ENCODE data around the gene CYP24A1.
A peak's percentile ranks its signal among the peaks of the same experiment; 100 is the strongest.

CYP24A1 gene

DNA sequence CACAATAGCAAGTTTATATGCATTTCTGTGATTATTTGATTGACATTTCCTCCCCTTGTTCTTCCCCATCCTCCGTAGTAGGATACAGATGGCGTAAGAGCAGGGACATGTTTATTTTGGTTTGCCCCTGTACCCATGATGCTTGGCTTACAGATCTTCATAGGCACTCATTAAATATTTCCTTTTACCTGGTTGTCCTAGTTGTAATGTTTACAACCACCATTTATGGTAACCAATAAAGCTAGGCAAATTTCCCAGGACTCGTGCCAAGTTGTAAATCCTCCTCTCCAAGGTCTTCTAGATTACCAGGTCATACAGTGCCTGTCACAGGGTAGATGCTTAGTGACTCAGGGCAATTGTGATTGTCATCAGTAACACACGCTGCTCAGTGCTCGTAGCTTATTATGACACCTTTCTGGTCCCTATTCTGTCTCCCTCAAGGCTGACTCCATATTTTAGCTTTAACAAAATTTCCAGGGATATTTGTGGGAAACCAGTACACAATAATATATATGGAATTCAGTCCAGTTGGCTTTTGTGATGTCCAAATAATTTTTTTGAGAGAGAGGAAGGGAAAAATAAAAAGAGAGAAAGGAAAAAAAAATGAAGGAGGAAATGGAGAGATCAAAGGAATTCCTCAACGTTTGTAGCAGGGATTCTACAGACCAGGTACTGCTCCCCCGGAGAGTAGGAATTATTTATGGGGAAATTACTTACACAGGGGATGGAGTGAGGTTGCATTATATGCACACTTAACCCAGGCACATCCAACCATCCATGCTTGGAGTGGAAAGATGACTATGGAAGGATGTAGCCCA is 24.6 kb downstream of the CYP24A1 start:
- H3K27ac ChIP-seq = peak overlapping the region; percentile 40; the same call in 1 of the 2 replicates

DNA sequence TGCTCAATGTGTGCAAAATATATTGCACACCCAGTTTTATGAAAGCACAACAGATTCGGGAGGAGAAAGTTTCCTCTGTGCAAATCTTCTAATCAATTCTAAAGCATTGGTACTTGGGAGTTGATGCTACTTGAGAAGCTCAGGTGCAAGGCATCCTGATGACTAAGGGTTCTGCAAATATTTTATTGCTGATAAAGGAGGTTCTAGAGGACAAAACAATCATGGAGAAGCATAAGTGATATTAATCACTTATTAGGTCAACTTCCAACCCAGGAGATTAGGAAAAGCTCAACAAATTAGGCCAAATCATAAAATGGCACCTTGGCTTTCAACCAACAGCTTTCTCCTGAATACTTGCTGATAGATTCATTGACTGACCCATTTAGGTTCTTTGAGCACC is 27.1 kb downstream of the CYP24A1 start:
- no peak overlapping the region for H3K27ac ChIP-seq
- TF ChIP-seq, protein P1, sequence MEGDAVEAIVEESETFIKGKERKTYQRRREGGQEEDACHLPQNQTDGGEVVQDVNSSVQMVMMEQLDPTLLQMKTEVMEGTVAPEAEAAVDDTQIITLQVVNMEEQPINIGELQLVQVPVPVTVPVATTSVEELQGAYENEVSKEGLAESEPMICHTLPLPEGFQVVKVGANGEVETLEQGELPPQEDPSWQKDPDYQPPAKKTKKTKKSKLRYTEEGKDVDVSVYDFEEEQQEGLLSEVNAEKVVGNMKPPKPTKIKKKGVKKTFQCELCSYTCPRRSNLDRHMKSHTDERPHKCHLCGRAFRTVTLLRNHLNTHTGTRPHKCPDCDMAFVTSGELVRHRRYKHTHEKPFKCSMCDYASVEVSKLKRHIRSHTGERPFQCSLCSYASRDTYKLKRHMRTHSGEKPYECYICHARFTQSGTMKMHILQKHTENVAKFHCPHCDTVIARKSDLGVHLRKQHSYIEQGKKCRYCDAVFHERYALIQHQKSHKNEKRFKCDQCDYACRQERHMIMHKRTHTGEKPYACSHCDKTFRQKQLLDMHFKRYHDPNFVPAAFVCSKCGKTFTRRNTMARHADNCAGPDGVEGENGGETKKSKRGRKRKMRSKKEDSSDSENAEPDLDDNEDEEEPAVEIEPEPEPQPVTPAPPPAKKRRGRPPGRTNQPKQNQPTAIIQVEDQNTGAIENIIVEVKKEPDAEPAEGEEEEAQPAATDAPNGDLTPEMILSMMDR (IDR thresholded peaks at IDR 0.05) = no peak
- no peak for TF ChIP-seq ZFX (IDR thresholded peaks at IDR 0.05; ENCODE audit: borderline replicate concordance)

More for the DNA sequence above, 24.6 kb downstream of the CYP24A1 start:
- TF ChIP-seq, protein P1 (IDR thresholded peaks at IDR 0.05) = no peak
- no peak for TF ChIP-seq ZFX (IDR thresholded peaks at IDR 0.05; ENCODE audit: borderline replicate concordance)

DNA sequence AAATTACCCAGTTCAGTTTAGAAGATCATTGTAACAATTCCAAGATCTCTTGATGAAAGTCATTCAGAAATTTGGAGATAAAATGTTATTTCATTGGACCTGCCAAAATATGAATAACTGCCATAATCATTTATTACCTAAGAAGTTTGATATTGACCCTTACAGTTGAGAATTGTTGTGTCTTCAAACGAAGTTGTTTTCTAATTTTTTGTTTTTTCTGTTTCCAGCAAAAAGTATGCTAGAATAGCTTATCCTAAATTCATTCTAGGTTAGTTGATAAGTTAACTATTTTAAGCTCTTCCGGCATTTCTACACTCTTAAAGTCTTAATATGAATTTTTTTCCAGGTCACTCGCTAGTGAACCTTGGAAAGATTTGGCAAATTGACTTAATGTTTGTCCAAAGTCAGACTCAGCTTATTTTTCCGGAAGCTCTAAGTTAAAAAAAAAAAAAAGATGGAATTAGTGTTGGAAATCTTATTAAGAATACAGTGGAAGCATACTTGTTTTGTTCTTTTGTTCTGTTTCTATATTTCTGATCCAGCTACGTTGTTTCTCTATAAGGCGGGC is 28.9 kb downstream of the CYP24A1 start:
- H3K27ac ChIP-seq = no peak overlapping the region
- no peak for TF ChIP-seq ZFX (IDR thresholded peaks at IDR 0.05; ENCODE audit: borderline replicate concordance)

DNA sequence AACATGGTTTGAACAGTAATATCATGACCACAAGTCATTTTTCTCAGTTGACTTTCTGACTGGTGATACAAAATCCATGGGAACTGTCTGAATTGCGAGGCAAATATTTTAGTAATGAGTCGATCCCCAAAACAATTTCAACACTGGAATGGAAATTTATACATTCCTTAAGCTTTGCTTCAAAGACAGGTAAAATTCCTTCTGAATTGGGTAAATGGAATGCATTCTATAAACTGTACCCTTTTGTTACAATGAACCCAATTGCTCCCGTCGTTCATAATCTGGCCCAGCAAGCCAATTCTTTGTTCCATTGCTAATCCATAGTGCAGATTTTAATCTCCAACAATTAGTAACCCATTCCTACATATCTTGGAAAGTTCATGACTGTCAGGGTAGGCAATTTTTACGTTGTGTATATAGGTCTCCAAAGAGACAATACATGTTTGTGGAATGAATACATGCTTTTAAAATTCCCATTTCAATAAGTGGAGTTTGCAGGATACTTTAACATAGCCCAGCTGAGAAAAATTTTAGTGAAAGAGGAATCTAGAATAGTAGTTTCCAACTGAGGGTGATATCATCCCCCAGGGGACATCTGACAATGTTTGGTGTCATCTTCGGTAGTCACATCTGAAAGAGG is 32.7 kb downstream of the CYP24A1 start:
- no peak for TF ChIP-seq ZFX (IDR thresholded peaks at IDR 0.05; ENCODE audit: borderline replicate concordance)
- TF ChIP-seq, protein P1 (IDR thresholded peaks at IDR 0.05) = no peak
- no peak overlapping the region for H3K27ac ChIP-seq

DNA sequence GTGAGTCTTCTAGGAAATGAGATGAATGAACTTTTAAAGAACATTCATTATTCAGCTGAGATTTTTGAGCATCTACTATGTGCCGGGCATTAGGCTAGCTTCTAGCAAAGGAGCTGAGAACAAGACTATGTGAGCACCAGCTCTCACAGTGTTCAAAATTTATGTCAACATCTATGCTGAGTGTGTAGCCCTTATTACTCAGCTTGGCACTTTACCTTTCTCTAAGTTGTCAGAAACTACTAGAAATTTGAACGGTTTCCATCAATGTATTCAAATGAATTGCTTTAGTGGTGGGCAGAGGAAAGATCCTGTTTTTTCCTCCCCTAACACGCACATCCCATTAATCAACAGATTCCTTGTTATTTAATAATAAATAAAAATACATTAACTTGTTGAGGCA is 33.3 kb downstream of the CYP24A1 start:
- H3K27ac ChIP-seq = no peak overlapping the region
- no peak for TF ChIP-seq ZFX (IDR thresholded peaks at IDR 0.05; ENCODE audit: borderline replicate concordance)
- TF ChIP-seq, protein P1 (IDR thresholded peaks at IDR 0.05) = no peak

DNA sequence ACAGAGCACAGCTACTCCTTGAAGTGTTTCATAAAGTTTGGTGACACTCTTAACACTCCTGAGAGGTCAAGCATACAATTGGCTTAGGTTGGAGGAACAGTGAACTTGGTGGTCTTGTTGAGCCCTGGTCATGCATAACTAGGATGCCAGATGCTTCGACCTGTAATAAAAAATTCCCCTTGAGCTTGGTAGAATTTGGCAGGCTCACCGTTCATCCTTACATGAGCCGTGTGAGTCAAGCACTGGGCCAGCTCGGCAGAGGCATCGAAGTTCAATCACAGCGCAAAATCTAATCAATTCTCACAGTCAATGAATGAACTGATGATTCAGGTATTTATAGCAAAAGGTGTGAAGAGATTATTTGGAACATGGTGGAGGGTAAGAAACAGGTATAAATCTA is 33.7 kb downstream of the CYP24A1 start:
- H3K27ac ChIP-seq = no peak overlapping the region
- TF ChIP-seq, protein P1 (IDR thresholded peaks at IDR 0.05) = no peak
- no peak for TF ChIP-seq ZFX (IDR thresholded peaks at IDR 0.05; ENCODE audit: borderline replicate concordance)

DNA sequence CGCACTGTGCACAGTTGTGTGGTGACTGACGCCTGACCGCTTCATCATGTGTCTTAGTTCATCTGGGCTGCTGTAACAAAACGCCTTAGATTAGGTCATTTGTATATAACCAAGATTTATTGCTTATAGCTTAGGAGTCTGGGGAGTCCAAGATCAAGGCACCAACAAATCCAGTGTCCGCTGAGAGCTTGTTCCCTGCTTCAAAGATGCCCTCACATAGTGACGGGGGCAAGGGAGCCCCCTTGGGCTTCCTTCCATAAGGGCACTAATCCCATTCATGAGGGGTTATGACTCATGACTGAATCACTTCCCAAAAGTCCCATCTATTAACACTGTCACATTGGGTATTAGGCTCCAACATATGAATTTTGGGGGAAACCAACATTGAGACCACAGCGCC is 34.6 kb downstream of the CYP24A1 start:
- no peak for TF ChIP-seq ZFX (IDR thresholded peaks at IDR 0.05; ENCODE audit: borderline replicate concordance)
- TF ChIP-seq, protein P1 (IDR thresholded peaks at IDR 0.05) = no peak

More for the DNA sequence above, 34.6 kb downstream of the CYP24A1 start:
- H3K27ac ChIP-seq = no peak overlapping the region

All from 22Rv1 (cell line).